Left forelimb (tissue), 1 donor: ENCODE results near the gene PLPP6.

ENCODE experiments used
- DNase-seq: peaks from one replicate; pipeline ENCODE4 v3.0.0-alpha.2; 2018; ENCODE audit warnings: low spot score

The PLPP6 gene

DNA sequence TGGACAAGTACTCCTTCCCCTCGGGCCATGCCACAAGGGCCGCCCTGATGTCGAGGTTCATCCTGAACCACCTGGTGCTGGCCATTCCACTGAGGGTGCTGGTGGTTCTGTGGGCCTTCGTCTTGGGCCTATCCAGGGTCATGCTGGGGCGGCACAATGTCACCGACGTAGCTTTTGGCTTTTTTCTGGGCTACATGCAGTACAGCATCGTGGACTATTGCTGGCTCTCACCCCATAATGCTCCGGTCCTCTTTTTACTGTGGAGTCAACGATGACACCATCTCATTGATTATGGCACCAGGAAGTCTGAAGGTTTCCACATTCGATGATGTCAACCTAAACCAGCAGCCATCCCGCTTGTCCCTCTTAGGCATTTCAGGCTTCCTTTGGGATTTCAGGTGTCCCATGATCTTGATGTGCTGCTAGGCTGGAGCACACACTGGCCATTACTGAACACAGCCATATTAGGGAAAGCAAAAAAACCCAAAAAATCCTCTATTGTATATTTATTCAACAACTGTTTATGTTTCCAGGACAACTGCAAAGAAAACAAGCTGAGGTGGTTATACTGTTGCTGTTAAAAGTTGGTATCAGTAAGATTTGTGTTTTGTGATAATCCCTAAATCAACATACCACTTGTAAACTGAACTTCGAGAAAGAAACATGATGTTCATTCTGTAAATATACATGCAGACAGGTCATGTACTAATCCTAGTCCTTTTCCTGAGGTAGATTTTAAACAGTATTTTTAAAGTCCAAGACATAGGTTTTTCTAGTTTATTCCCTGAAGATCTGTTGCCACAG lies 1.1 kb downstream of the PLPP6 start:
- DNase-seq: no peak

DNA sequence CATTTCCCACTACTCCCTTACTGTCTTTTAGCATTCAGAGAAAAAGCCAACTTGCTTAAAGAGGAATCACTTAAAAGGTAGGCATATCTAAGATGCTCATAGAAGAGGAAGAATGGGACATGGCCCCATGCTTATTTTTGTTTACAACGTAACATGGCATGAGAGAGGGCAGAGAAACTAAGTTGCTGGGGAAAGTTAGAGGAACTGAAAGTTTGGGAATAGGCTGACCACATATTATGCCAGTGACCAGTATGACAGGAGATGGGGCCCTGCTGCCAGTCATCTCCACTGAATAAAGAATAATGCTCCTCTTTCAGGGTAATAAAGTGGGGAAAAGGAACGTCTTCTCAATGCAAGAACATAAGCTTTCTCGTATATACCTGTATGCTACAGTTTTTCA lies 1.9 kb downstream of the PLPP6 start:
- DNase-seq: no peak

DNA sequence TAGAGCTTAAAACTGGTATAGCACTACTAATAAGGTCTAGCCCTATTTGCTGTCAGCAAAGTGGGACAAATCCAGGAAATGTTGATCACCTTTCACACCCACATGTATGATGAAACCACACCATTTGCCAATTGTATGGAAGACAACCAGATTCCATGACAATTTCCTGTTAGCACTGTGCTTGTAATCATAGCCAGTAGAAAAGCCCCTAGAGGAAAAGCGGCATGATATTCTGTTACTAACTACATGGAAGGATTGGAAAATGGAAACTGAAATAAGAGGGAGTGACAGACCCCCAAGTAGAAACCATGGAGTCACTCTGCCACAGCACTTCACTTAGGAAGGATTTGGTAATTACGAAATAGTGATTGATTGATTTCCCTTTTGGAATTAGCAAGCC lies 3.3 kb downstream of the PLPP6 start:
- no peak for DNase-seq

DNA sequence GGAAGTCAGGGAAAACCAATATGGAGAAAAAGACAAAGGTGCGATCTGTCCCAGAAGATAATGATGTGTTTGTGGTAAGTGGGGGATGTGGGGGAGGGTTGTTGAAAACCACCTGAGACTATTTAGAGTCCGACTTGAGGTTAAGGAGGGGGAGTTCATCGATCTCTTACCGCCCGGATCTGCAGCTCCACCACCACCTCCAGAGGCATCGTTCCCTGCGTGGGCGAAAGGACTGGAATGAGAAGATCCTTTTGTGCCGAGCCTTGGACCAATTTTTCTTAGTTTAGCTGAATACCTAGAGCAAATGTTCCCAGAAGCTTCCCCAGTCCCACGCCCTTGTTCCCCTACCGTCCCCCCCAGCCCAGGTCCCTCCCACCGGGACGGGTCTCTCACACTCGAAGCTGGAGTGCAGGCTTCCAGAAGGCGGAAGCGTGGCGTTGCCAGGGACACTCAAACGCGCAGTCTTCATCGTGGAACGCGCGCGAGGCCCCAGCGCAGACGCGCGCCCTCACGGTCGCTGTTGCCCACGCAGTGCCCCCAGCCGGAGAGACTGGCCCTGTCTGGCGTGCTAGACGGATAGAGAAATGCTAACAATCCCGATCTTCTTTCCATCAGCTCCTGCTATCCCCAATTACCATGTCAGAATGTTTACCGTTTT lies 4.1 kb downstream of the PLPP6 start, which contains the start of gene SPATA6L:
Gene SPATA6L (minus strand): TSS at position 439 of the 658 bp plus-strand sequence. CDS start 230 bp downstream, at position 209.
- DNase-seq: peak; percentile 78

DNA sequence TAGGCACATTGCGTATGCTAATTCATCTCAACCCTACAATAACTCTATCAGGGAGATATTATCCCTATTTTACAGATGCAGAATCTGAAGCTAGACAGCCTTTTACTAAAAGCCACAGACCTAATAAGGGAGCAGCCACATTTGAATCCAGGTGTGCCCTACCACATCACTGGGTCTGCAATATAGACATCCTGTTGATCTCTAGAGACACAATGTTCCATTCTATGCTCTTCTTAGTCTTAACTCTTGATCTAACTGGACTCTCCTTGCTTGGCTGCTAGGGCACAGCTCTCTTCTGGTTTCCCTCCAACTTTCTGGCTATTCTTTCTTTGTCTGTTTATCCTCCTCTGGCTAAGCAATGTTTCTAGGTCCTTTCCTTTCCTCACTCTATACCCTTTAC lies 5.6 kb downstream of the PLPP6 start:
- DNase-seq: no peak

DNA sequence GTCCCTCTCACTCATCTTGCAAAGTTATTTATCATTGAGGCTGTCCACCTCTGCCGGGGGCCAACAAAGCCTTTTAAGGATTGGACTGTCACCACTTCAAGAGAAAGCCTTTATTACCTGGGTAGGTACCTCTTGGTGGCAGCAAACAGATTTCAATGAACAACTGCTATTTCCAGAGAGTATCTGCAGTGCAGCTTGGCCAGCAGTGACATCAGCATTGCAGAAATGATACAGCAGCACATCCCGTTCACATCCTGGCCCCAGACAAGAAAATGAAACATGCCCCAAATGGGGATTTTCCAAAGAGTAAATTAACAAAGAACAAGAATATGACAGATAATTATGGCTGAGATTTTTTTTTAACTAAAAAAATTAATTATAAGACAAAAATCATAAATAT lies 6.5 kb downstream of the PLPP6 start:
- no peak for DNase-seq

DNA sequence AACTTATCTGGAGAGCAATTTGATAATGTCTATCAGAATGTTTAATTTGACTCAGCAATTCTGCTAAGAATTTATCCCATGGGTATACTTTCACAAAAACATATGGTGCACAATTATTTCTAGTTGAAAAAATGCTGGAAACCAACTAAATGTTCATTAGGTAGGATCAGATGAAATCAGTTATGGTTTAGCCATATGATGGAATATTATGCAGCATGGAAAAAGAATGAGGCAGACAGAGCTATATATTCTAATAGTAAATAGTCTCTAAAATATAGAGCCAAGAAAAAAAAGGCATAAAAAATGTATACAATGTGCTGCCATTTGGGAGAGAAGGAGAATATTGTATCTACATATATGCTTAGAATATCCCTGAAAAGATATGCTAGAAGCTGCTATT lies 7.8 kb downstream of the PLPP6 start:
- DNase-seq: no peak

DNA sequence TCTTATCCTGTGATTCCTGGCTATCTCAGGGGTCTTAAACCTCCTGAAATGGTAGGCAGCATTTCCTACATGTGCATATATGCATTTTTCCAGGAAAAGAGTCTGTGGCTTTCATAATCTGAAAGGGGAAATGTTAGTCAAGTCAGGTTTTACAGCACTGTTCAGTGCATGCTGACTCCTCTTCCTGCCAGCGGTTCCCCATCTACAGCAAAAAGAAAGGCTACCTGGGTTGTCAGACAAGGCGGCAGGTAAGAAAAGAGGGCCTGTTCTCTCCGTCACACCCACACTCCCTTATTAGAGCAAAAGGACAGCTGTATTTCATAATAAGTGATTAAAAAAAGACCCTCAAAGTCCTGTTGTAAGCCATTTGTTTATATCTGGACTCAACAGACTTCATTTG lies 8.5 kb downstream of the PLPP6 start:
- DNase-seq: no peak

DNA sequence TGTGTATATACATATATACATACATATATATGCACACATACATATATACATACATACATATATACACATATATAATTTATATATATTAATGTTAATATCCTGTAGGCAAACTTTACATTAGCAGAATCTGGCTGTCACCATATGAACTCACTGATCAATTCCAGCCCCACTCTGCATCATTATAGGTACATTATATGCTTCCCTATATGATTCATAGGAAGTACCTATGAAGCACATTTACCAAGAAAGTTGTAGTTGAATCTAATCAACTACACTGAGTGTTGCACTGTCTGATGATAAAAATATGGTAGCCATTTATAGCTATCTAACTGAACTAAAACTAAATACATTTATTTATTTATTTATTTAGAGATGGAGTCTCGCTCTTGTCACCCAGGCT lies 9.6 kb downstream of the PLPP6 start:
- no peak for DNase-seq

DNA sequence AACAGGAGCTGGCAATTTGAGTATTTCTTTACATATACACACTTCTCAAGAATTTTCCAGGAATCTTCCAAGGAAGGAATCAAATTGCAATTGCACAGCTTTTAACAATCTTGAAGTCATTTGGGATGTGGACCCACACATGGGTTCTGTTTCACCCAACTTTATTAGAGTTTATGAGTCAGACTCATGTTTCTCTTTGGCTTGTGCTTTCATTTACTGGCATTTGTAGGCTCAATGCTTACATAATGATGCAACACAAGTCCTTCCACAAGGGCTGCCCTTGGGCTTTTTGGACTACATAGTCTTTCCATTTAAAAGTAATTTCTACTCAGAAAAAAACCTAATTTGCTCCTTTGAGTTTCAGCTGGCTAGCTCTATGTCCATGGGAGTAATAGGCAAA lies 12.7 kb downstream of the PLPP6 start:
- no peak for DNase-seq

DNA sequence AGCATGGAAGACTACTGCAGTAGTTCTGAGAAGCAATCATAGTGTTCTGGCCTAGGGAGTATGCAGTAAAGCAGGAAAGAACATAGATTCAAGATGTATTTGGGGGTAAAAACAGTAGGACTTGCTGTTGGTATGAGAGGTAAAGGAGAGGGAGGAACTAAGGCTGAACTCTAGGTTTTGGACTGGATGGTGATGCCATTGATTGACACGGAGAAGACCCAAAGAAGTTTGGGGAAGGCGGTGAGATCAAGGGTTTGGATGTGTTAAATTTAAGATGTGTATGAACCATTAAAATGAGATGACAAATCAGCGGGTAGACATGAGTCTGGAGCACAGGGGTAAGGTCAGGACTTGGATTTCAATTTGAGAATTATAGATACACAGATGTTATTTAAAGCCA lies 15.3 kb downstream of the PLPP6 start:
- DNase-seq: no peak

DNA sequence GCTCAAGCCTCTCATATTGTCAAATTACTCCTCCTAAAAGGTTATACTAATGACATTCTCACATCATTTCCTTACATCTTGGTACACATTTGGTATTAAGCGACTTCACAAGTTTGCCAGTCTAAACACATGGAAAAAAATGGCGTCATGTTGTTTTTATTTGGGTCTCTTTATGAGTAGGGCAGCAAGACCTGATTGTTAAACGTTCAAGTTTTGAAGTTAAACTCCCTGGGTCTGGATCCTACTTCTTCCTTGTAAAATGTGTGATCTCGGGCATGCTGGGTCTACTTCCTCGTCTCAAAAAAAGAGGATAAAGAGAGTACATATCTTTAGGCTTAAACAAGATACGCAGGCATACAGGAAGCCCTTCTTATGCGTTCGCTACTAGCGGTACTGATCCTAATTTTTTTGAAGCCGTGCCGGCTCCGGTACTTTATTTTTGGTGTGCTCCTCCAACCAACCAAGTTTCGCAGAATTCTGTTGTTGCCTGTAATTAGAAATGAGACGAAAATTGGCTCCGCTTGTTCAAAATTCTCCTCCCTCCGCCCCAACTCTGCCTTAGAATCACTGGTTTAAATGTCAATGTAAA lies 16.7 kb downstream of the PLPP6 start:
- peak; percentile 69 for DNase-seq

DNA sequence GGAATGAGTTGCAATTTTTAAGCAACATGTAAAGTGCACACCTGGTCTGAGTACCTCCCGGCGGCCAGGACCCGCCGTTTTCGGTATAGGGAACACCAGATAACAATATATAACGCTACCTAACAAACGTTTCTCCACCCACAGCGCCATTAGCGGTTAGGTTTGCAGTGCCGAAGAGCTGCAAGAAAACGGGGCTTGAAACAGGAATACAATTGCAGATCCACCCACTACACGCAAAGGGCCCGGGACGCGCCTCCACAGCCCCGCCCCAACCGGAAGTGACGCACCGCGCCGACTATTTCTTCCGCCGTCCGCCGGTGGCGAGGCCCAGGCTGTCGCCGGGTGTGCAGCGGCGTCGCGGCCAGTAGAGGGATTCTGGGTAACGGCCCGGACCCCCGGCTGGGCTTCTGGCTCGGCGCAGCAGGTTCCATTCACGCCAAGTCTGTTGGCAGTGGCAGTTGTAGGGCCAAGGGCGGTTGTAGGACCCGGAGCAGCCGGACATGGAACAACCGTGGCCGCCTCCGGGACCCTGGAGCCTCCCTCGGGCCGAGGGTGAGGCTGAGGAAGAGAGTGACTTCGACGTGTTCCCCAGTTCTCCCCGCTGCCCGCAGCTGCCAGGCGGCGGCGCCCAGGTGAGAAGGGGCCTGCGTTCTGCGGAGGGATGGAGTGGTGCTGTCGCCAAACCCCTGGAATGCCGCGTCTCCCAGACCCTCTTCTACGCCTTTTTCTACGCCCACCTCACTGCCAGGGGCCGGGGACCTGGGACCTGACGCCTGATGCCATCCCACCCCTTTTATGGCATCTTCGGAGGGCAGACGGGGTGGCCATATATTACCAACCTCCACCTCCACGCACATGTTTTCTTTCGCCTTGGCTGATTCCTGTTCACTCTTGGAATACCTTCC lies 17.4 kb downstream of the PLPP6 start, which contains the start of gene CDC37L1:
Gene CDC37L1 (plus strand): TSS at position 302 of the 905 bp plus-strand sequence. CDS start 199 bp downstream, at position 501.
- peak; percentile 99 for DNase-seq

DNA sequence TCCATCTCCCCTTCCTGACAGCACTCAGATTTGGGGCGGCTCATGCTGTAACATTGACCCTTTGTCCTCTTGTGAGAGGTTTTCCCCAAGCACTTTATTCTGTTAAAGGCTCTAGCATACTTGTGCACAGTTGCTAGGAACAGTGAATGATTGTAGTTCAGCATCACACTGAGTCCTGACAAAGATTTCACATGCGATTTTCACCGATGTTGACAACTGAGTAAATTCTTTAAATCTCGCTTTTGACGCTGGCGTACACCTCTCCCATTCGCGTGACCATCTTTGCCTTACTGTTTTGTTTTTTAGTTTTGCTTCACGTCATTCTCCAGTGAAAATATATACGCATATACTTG lies 18.1 kb downstream of the PLPP6 start:
- DNase-seq: no peak

DNA sequence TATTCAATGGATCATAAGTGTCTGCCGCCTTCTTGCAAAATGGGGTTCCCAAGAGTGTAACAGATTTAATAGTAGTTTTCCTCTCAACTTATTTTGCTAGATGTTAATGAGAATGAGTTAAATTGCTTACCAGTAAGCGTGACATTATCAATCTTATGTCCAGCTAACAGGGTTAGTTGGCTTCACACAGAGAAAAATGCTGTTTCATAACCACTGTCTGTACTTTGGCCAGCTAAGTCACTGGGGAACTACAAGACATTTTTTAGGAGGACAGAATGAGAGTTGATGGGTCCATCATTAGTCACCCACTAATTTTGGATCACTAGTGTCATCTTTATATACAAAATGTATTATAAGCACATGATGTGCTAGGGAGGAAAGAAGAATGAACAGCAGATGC lies 18.7 kb downstream of the PLPP6 start:
- DNase-seq: no peak

DNA sequence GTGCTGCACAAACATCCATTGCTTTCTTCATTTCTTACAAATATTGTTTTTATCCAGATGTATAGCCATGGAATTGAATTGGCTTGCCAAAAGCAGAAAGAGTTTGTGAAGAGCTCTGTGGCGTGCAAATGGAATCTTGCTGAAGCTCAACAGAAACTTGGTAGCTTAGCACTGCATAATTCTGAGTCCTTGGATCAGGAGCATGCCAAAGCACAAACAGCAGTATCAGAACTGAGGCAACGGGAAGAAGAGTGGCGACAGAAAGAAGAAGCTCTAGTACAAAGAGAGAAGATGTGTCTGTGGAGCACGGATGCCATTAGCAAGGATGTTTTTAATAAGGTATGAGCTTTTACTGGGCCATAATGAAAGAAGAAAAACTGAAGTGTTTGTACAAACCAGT lies 22.7 kb downstream of the PLPP6 start:
- DNase-seq: no peak

DNA sequence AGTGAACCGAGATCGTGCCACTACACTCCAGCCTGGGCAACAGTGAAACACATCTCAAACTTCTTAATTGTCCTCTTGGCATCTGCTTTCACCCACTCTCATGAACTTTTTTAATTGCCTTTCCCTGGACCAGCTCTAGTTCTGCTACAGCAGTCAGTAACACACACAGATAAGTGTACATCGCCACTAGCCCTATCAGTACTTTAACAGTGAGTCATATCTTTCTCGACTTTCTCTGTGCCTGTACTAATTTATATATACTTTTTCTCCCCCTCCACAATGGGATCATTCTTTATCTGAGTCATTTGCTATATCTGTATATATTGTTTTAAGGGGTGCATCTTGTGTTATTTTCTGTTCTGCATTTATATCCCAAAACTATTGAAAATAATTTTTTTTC lies 24.0 kb downstream of the PLPP6 start:
- DNase-seq: no peak

DNA sequence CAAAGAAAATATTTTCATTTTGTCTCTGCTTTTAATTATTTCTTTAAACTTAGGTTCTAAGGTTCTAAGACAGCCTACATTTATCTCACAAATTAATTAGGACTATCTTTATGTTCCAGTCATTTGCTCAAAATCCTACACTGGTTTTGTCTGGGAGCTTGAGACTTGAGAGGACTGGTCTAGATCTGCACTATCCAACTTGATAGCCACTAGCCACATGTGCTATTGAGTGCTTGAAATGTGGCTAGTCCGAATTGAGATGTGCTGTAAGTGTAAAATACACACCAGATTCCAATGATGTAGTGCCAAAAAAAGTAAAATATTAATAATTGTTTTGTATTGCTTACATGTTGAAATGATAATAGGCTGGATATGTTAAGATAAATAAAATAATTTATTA lies 24.5 kb downstream of the PLPP6 start:
- DNase-seq: no peak

DNA sequence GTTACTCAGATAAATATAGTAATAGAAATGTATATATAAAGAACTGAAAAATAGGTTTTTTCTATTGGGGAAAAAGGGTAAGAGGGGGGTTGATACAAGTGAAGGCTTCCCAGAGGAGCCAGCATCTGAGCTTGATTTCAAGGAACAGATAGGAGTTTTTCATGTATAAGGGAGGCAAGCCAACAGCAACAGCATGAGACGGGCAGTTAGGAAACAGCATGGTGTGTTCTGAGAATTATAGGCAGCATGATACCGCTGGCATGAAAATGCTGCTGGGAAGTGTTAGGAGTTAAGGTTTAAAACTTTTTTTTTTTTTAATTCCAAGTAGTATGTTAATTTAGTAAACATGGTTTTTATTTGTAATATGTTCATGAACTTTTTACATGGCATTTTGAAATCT lies 26.9 kb downstream of the PLPP6 start:
- no peak for DNase-seq

DNA sequence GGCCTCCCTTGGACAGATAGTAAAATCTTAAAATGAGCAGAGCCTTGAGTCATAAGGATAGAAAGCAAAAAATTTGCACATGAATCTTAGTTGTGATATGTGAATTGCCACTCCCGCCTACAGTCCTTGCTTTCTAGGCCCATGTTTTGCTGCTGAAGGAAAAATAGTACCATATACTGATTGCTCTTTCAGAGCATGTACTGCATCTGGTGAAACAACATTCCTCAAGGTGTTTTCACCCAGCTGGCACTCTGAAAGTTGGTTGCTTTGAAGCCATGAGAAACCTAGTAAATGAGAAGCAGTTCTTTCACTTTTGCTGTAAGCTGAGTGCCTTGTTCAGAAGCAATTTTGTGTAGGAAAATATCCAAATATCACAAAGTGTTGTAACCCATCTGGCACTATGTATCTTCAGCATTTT lies 27.6 kb downstream of the PLPP6 start:
- no peak for DNase-seq

DNA sequence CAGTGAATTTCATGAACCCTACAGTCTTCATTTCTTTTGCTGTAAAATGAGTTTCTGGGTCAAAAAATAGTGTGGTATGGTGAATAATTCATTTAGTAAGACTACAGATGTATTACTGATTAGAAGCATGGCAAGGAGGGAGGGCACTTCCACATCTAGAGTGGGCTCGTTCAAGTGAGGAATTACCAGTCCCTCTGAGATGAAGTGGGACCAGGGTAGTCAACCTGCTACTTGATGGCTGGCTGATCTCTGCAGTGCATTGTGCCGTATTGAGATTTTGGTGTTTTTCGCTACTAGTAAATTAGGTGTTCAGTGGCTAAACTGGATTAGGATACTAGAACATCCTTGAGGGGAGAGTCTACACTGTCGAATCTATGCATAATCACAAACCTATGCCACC lies 28.1 kb downstream of the PLPP6 start:
- DNase-seq: no peak

DNA sequence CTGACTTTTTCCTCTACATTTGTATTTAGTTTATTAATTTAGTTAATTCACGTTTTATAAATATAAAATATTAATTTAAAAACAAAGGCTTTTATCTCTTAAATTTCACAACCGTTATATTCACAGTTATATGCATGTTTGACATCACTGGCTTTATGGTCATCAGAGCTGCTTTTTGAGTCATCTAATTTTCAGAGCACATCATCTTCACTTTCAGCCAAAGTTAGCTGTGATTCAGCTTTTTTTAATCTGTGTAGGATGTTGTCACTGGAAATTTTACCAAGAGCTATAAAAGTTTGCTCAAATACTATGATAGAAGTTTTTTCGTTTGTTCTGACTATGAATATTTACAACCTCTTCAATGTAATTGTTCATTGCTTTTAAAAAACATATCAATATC lies 29.7 kb downstream of the PLPP6 start:
- no peak for DNase-seq
